ENCODE data around the gene BMI1. TPM values are rescaled to one million over a fixed set of nuclear protein-coding genes. Genes with fewer than 3 reads are reported as not detected.

The BMI1 gene
- 3.4 to 4.0 TPM (median 4.0 TPM) in 3 replicates for total RNA-seq (2021)
- Bru-seq, nascent RNA, result percentile 63 among the genes with signal in this experiment
- long read RNA-seq, experiment 1, transcript BMI1-201 (10 exons, 3,428 nt), result major isoform, 14 of 20 reads
- long read RNA-seq, experiment 1, partial matches to known transcripts, result 0 of 20 reads
- long read RNA-seq, experiment 1, other reads (novel, unspliced or antisense), result 5 of 20 reads
- long read RNA-seq, experiment 2, partial matches to known transcripts, result 2 of 7 reads
- long read RNA-seq, experiment 2, other reads (novel, unspliced or antisense), result 4 of 7 reads
- long read RNA-seq, experiment 3, partial matches to known transcripts, result 0 of 2 reads
- long read RNA-seq, experiment 3, other reads (novel, unspliced or antisense), result 1 of 2 reads

- no peaks in the 10 kb centered on the region for H3K9me3 Mint-ChIP-seq
- H3K4me3 Mint-ChIP-seq, result peak within 1 kb of the TSS; percentile 74
- no peaks in the 10 kb centered on the region for H3K36me3 Mint-ChIP-seq
- H3K4me1 Mint-ChIP-seq, result peaks cover 59% of the 10 kb centered on the region
- DNase-seq (ENCODE audit: low spot score) (peak; percentile 54), ATAC-seq (peak; percentile 5)
- H3K27ac Mint-ChIP-seq, result no peak within 1 kb of the TSS
- TF ChIP-seq ARID4B (CRISPR knock-in tag; IDR thresholded peaks at IDR 0.05; ENCODE audit: borderline replicate concordance) (no peak), ZNF423 (CRISPR knock-in tag; IDR thresholded peaks at IDR 0.05) (0 out of 2 replicates have a peak, but pooled peaks have one; percentile 6), USF2 (CRISPR knock-in tag; IDR thresholded peaks at IDR 0.05) (peak; percentile 76)
- ChIA-PET POLR2A (no interaction called here), CTCF (interaction anchor here (0.6 kb wide), 2 partner anchors 77 to 217 kb away, joined by 3 read pairs; no protein-coding TSS in a partner anchor)
- H3K27me3 Mint-ChIP-seq (ENCODE audit: low read depth), result peaks cover 85% of the 10 kb centered on the region
Observed at GRCh38 chr10:22320591-22321155, at the start of gene BMI1. TSS of gene BMI1 (plus strand) at chr10:22321099. CDS start at chr10:22326450, 5,351 bp downstream.

GRCh38 chr10:22271786-22272185 lies 49.1 kb upstream of the BMI1 start:
- ATAC-seq (no peak), DNase-seq (ENCODE audit: low spot score) (no peak)
- H3K27me3 Mint-ChIP-seq (ENCODE audit: low read depth), result peaks cover 1% of the 10 kb centered on the region; the same call in 1 of the 2 replicates
- TF ChIP-seq FOXJ3 (CRISPR knock-in tag; IDR thresholded peaks at IDR 0.05; ENCODE audit: borderline replicate concordance), result no peak
- no peak for TF ChIP-seq HMGA2 (CRISPR knock-in tag; IDR thresholded peaks at IDR 0.05)
- no peak for TF ChIP-seq MLX (CRISPR knock-in tag; IDR thresholded peaks at IDR 0.05)
- TF ChIP-seq ZSCAN18 (CRISPR knock-in tag; IDR thresholded peaks at IDR 0.05), result no peak
- TF ChIP-seq ELF4 (CRISPR knock-in tag; IDR thresholded peaks at IDR 0.05; ENCODE audit: low read depth), result no peak
- TF ChIP-seq NR3C1 (CRISPR knock-in tag; conservative IDR thresholded peaks at IDR 0.05; ENCODE audit: low read depth), result no peak
- no peak for TF ChIP-seq ATF1 (CRISPR knock-in tag; IDR thresholded peaks at IDR 0.05)
- no peak for TF ChIP-seq NR1H2 (CRISPR knock-in tag; IDR thresholded peaks at IDR 0.05)
- H3K27ac Mint-ChIP-seq, result no peak overlapping the region
- no peaks in the 10 kb centered on the region for H3K9me3 Mint-ChIP-seq
- no peaks in the 10 kb centered on the region for H3K36me3 Mint-ChIP-seq
- H3K4me3 Mint-ChIP-seq, result no peak overlapping the region
- ChIA-PET CTCF (no interaction called here), POLR2A (no interaction called here)
- no peaks in the 10 kb centered on the region for H3K4me1 Mint-ChIP-seq

GRCh38 chr10:22278441-22278782 lies 42.5 kb upstream of the BMI1 start:
- no peaks in the 10 kb centered on the region for H3K36me3 Mint-ChIP-seq
- DNase-seq (ENCODE audit: low spot score) (no peak), ATAC-seq (no peak)
- peaks cover 34% of the 10 kb centered on the region for H3K4me1 Mint-ChIP-seq
- ChIA-PET CTCF (no interaction called here), POLR2A (no interaction called here)
- H3K27me3 Mint-ChIP-seq (ENCODE audit: low read depth), result no peaks in the 10 kb centered on the region; the same call in 1 of the 2 replicates
- H3K4me3 Mint-ChIP-seq, result no peak overlapping the region
- no peak overlapping the region for H3K27ac Mint-ChIP-seq
- no peaks in the 10 kb centered on the region for H3K9me3 Mint-ChIP-seq
- TF ChIP-seq ELF4 (CRISPR knock-in tag; IDR thresholded peaks at IDR 0.05; ENCODE audit: low read depth) (no peak), ZBTB21 (CRISPR knock-in tag; IDR thresholded peaks at IDR 0.05; ENCODE audit: borderline replicate concordance) (no peak), RORB (CRISPR knock-in tag; IDR thresholded peaks at IDR 0.05) (no peak), MAX (CRISPR knock-in tag; IDR thresholded peaks at IDR 0.05) (no peak), ZNF416 (CRISPR knock-in tag; IDR thresholded peaks at IDR 0.05) (no peak), KAT7 (CRISPR knock-in tag; IDR thresholded peaks at IDR 0.05; ENCODE audit: borderline replicate concordance) (no peak), NFYB (CRISPR knock-in tag; conservative IDR thresholded peaks at IDR 0.05; ENCODE audit: low read depth) (no peak), NFE2L1 (CRISPR knock-in tag; IDR thresholded peaks at IDR 0.05) (no peak), ZNF317 (CRISPR knock-in tag; IDR thresholded peaks at IDR 0.05; ENCODE audit: borderline replicate concordance, low read depth) (no peak), USF1 (CRISPR knock-in tag; IDR thresholded peaks at IDR 0.05) (no peak), NR3C1 (CRISPR knock-in tag; conservative IDR thresholded peaks at IDR 0.05; ENCODE audit: low read depth) (no peak), ZNF396 (CRISPR knock-in tag; IDR thresholded peaks at IDR 0.05; ENCODE audit: borderline replicate concordance) (no peak), GRHL2 (CRISPR knock-in tag; IDR thresholded peaks at IDR 0.05; ENCODE audit: insufficient replicate concordance, severe bottlenecking) (no peak)
